ENCODE data around the gene TCEAL3.

GRCh38 chrX:103560256-103560655, 47.5 kb upstream of the TCEAL3 start:
- TF ChIP-seq TAF1 (IDR thresholded peaks at IDR 0.05; ENCODE audit: borderline replicate concordance, low read depth, low read length) (no peak), BCL3 (IDR thresholded peaks at IDR 0.05; ENCODE audit: borderline replicate concordance, insufficient read depth, low read depth, low read length, poor library complexity, severe bottlenecking) (no peak), CTCF (IDR thresholded peaks at IDR 0.05 in 2 of 3, conservative IDR thresholded peaks at IDR 0.05 in 1 of 3; ENCODE audit: control insufficient read depth in 2 of 3, extremely low read depth in 1 of 3, insufficient read depth in 1 of 3, low read depth in 3 of 3, low read length in 3 of 3) (no peak), BCLAF1 (IDR thresholded peaks at IDR 0.05) (no peak), RAD21 (IDR thresholded peaks at IDR 0.05; ENCODE audit: insufficient read depth, low read depth, low read length) (no peak), POLR2A (IDR thresholded peaks at IDR 0.05; ENCODE audit: low read depth, low read length) (no peak), EP300 (IDR thresholded peaks at IDR 0.05; ENCODE audit: borderline replicate concordance in 1 of 2, control insufficient read depth in 1 of 2, low read depth in 2 of 2, low read length in 2 of 2) (no peak), CEBPB (IDR thresholded peaks at IDR 0.05; ENCODE audit: borderline replicate concordance in 1 of 2, low read depth in 2 of 2, low read length in 2 of 2) (no peak), POLR2AphosphoS5 (IDR thresholded peaks at IDR 0.05; ENCODE audit: low read length) (no peak), JUND (IDR thresholded peaks at IDR 0.05; ENCODE audit: low read depth, low read length) (no peak), SRF (IDR thresholded peaks at IDR 0.05; ENCODE audit: low read depth in 2 of 2, low read length in 2 of 2) (no peak), HCFC1 (IDR thresholded peaks at IDR 0.05; ENCODE audit: low read length) (no peak), ESRRA (IDR thresholded peaks at IDR 0.05; ENCODE audit: low read length) (no peak), CHD2 (IDR thresholded peaks at IDR 0.05; ENCODE audit: borderline replicate concordance, low read depth, low read length) (no peak)

Measured in GM12878 (cell line).